ENCODE results near the gene MTHFD2. TPM values are rescaled to one million over a fixed set of nuclear protein-coding genes. Genes with fewer than 3 reads are reported as not detected.

Gene MTHFD2
- total RNA-seq, 4 donors from 2014 or later = 9.0 to 34.8 (median 20.9) TPM

- DNase-seq = no peak
- intact Hi-C loops (cut with DNase I) = no loop called here
- no peak overlapping the region for H3K4me3 ChIP-seq (replicated peaks in 1 of 3)
- 81 to 84% methylated on average over 6 of the region's 6 CpGs for WGBS, 2 donors
- TF ChIP-seq CTCF (IDR thresholded peaks at IDR 0.05) (no peak), POLR2A (IDR thresholded peaks at IDR 0.05) (no peak)
- H3K9me3 ChIP-seq = no peaks in the 10 kb centered on the region
- no peaks in the 10 kb centered on the region for H3K27me3 ChIP-seq
- H3K27ac ChIP-seq = no peak overlapping the region
- H3K4me1 ChIP-seq = no peaks in the 10 kb centered on the region
- H3K36me3 ChIP-seq = no peaks in the 10 kb centered on the region
Observed at GRCh38 chr2:74191596-74192380, 6.6 kb upstream of the MTHFD2 start.

GRCh38 chr2:74194799-74195198 lies 3.6 kb upstream of the MTHFD2 start:
- 89 to 98% methylated on average over 1 of the region's 1 CpG for WGBS, 2 donors
- H3K9me3 ChIP-seq = no peaks in the 10 kb centered on the region
- H3K27ac ChIP-seq = no peak overlapping the region
- DNase-seq = no peak
- TF ChIP-seq POLR2A (IDR thresholded peaks at IDR 0.05) (no peak), CTCF (IDR thresholded peaks at IDR 0.05) (no peak)
- intact Hi-C loops (cut with DNase I) = no loop called here
- no peaks in the 10 kb centered on the region for H3K36me3 ChIP-seq
- no peak overlapping the region for H3K4me3 ChIP-seq (replicated peaks in 1 of 3)
- H3K27me3 ChIP-seq = no peaks in the 10 kb centered on the region
- H3K4me1 ChIP-seq = peaks cover 3 to 8% of the 10 kb centered on the region in 2 donors

GRCh38 chr2:74197049-74197448 lies 1.4 kb upstream of the MTHFD2 start:
- intact Hi-C loops (cut with DNase I) = no loop called here
- no peak for DNase-seq
- Histone ChIP-seq H3K27me3 (no peaks in the 10 kb centered on the region), H3K4me1 (peaks cover 3 to 8% of the 10 kb centered on the region in 2 donors), H3K9me3 (no peaks in the 10 kb centered on the region), H3K27ac (no peak overlapping the region), H3K36me3 (no peaks in the 10 kb centered on the region), H3K4me3 (replicated peaks in 1 of 3) (no peak overlapping the region)
- TF ChIP-seq CTCF (IDR thresholded peaks at IDR 0.05) = no peak
- TF ChIP-seq POLR2A (IDR thresholded peaks at IDR 0.05) = no peak
- WGBS, 2 donors = 79 to 80% methylated on average over 4 of the region's 4 CpGs

GRCh38 chr2:74198023-74198460 lies 373 bp upstream of the MTHFD2 start:
- no peaks in the 10 kb centered on the region for H3K27me3 ChIP-seq
- H3K27ac ChIP-seq = peak overlapping the region in 1 of 3 donors; percentile 75
- H3K9me3 ChIP-seq = no peaks in the 10 kb centered on the region
- H3K4me3 ChIP-seq (replicated peaks in 1 of 3) = peak overlapping the region in 1 of 3 donors; percentile 57
- peaks cover 3 to 8% of the 10 kb centered on the region in 2 donors for H3K4me1 ChIP-seq
- TF ChIP-seq CTCF (IDR thresholded peaks at IDR 0.05) (no peak), POLR2A (IDR thresholded peaks at IDR 0.05) (no peak)
- DNase-seq = no peak
- intact Hi-C loops (cut with DNase I) = no loop called here
- WGBS, 2 donors = 37 to 49% methylated on average over 17 to 18 of the region's 18 CpGs
- no peaks in the 10 kb centered on the region for H3K36me3 ChIP-seq

GRCh38 chr2:74199275-74199701 lies 873 bp downstream of the MTHFD2 start:
- H3K4me3 ChIP-seq (replicated peaks in 1 of 3) = peak overlapping the region; percentile 16 to 57 (median 44)
- TF ChIP-seq POLR2A (IDR thresholded peaks at IDR 0.05) (peak in 1 of 2 donors; percentile 2), CTCF (IDR thresholded peaks at IDR 0.05) (peak in 1 of 6 experiments; percentile 3)
- 7 to 8% methylated on average over 14 to 18 of the region's 20 CpGs for WGBS, 2 donors
- no peaks in the 10 kb centered on the region for H3K27me3 ChIP-seq
- intact Hi-C loops (cut with DNase I) = no loop called here
- no peak for DNase-seq
- peaks cover 3 to 8% of the 10 kb centered on the region in 2 donors for H3K4me1 ChIP-seq
- no peaks in the 10 kb centered on the region for H3K9me3 ChIP-seq
- H3K27ac ChIP-seq = peak overlapping the region in 2 of 3 donors; percentile 75 to 79
- H3K36me3 ChIP-seq = no peaks in the 10 kb centered on the region
